ENCODE results near the gene ANO6. TPM values are rescaled to one million over a fixed set of nuclear protein-coding genes. Genes with fewer than 3 reads are reported as not detected.

Gene ANO6
- total and polyA plus RNA-seq, 4 donors, result 8.7 to 102 (median 40.5) TPM

DNA sequence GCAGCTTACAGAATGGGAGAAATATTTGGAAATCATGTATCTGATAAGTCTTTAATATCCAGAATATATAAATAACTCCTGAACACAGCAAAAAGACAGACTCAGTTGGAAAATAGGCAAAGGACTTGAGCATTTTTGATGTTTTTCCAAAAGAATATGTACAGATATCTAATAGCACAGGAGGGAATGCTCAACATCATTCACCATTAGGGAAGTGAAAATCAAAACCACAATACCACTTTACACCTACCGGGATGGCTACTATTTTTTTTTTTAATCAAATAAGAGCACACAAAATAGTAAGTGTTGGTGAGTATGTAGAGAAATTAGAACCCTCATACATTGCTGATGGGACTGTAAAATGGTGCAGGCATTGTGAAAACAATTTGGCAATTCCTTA lies 75.6 kb downstream of the ANO6 start:
- Histone ChIP-seq H3K27ac (ENCODE audit: low read depth in 1 of 2, low read length in 1 of 2) (no peak overlapping the region), H3K9ac (ENCODE audit: insufficient read depth in 1 of 2, low read length in 2 of 2) (no peak overlapping the region), H3K4me3 (no peak overlapping the region), H3K36me3 (ENCODE audit: control insufficient read depth in 4 of 4, insufficient read depth in 4 of 4, low read length in 4 of 4) (peaks cover 0 to 2% (median 0%) of the 10 kb centered on the region in 4 donors), H3K4me1 (ENCODE audit: control insufficient read depth in 5 of 5, insufficient read depth in 5 of 5, low read length in 5 of 5) (peaks cover 0 to 11% (median 0%) of the 10 kb centered on the region in 5 donors), H3K27me3 (ENCODE audit: control insufficient read depth in 3 of 3, insufficient read depth in 3 of 3, low read length in 2 of 3) (no peaks in the 10 kb centered on the region), H3K9me3 (ENCODE audit: control insufficient read depth in 4 of 4, insufficient read depth in 3 of 4, low read length in 3 of 4) (no peaks in the 10 kb centered on the region)
- no peak for DNase-seq
- ATAC-seq (ENCODE audit: insufficient read depth, low FRiP score), result no peak
- TF ChIP-seq CTCF (IDR thresholded peaks at IDR 0.05; ENCODE audit: control extremely low read depth, extremely low read depth), result no peak
- 39 to 64% methylated on average over 1 of the region's 1 CpG for WGBS, 2 donors

GRCh38 chr12:45292486-45293195 lies 76.7 kb downstream of the ANO6 start:
- H3K36me3 ChIP-seq (ENCODE audit: control insufficient read depth in 4 of 4, insufficient read depth in 4 of 4, low read length in 4 of 4), result peaks cover 0 to 2% (median 0%) of the 10 kb centered on the region in 4 donors
- H3K27me3 ChIP-seq (ENCODE audit: control insufficient read depth in 3 of 3, insufficient read depth in 3 of 3, low read length in 2 of 3), result no peaks in the 10 kb centered on the region
- no peak for TF ChIP-seq CTCF (IDR thresholded peaks at IDR 0.05; ENCODE audit: control extremely low read depth, extremely low read depth)
- H3K4me1 ChIP-seq (ENCODE audit: control insufficient read depth in 5 of 5, insufficient read depth in 5 of 5, low read length in 5 of 5), result peaks cover 0 to 11% (median 0%) of the 10 kb centered on the region in 5 donors
- H3K9me3 ChIP-seq (ENCODE audit: control insufficient read depth in 4 of 4, insufficient read depth in 3 of 4, low read length in 3 of 4), result no peaks in the 10 kb centered on the region
- 74 to 87% methylated on average over 4 of the region's 4 CpGs for WGBS, 2 donors
- peak overlapping the region in 1 of 2 donors; percentile 75 for H3K27ac ChIP-seq (ENCODE audit: low read depth in 1 of 2, low read length in 1 of 2)
- DNase-seq, result peak in 1 of 3 donors; percentile 58
- peak overlapping the region in 1 of 2 donors; percentile 9 for H3K9ac ChIP-seq (ENCODE audit: insufficient read depth in 1 of 2, low read length in 2 of 2)
- no peak overlapping the region for H3K4me3 ChIP-seq
- no peak for ATAC-seq (ENCODE audit: insufficient read depth, low FRiP score)

DNA sequence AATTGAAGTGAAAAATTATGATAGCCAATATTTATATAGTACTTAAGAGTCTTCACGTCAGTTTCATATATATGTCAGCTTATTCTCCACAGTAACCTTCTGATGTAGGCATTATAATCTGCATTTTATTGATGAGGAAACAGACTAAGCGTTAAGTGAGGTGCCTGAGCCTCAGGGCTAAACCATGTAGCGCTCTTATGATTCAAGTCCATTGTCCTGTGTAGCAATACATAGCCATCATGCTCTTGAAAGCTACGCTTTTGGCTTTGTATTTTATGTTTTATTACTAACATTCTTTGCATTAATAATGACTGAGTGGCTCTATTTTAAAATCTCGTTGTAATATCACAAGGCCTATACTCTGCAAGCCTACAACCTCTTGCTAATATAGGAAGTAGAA lies 79.0 kb downstream of the ANO6 start:
- DNase-seq (no peak), ATAC-seq (ENCODE audit: insufficient read depth, low FRiP score) (no peak)
- Histone ChIP-seq H3K27me3 (ENCODE audit: control insufficient read depth in 3 of 3, insufficient read depth in 3 of 3, low read length in 2 of 3) (no peaks in the 10 kb centered on the region), H3K9ac (ENCODE audit: insufficient read depth in 1 of 2, low read length in 2 of 2) (no peak overlapping the region), H3K4me1 (ENCODE audit: control insufficient read depth in 5 of 5, insufficient read depth in 5 of 5, low read length in 5 of 5) (peaks cover 0 to 32% (median 6%) of the 10 kb centered on the region in 5 donors), H3K27ac (ENCODE audit: low read depth in 1 of 2, low read length in 1 of 2) (no peak overlapping the region), H3K4me3 (no peak overlapping the region), H3K36me3 (ENCODE audit: control insufficient read depth in 4 of 4, insufficient read depth in 4 of 4, low read length in 4 of 4) (peaks cover 0 to 2% (median 0%) of the 10 kb centered on the region in 4 donors), H3K9me3 (ENCODE audit: control insufficient read depth in 4 of 4, insufficient read depth in 3 of 4, low read length in 3 of 4) (no peaks in the 10 kb centered on the region)
- WGBS, 2 donors, result 94 to 96% methylated on average over 5 of the region's 5 CpGs
- no peak for TF ChIP-seq CTCF (IDR thresholded peaks at IDR 0.05; ENCODE audit: control extremely low read depth, extremely low read depth)
